HuH-7 (cell line): ENCODE results near the gene LAMA5.
"Not testable (repeated sequence)": the region's sequence is repeated elsewhere in the genome, so short reads cannot be mapped to it uniquely, and the experiment has no call there.

Source experiments
- DNase-seq: peaks from one replicate; pipeline ENCODE4 v3.0.0; 2011; ENCODE audit warnings: low spot score

The LAMA5 gene

GRCh38 chr20:62387933-62388635 is 21.0 kb upstream of the LAMA5 start:
- no peak for DNase-seq

GRCh38 chr20:62387219-62387913 is 20.3 kb upstream of the LAMA5 start:
- no peak for DNase-seq

- peak; percentile 98 for DNase-seq
These were observed 19.5 kb upstream of the LAMA5 start, which contains the start of gene RPS21 for GRCh38 chr20:62386383-62387218. Gene RPS21 (plus strand): TSS chr20:62387103. CDS start chr20:62387339, 236 bp downstream.

- peak; percentile 97 for DNase-seq
These were observed 15.4 kb upstream of the LAMA5 start for GRCh38 chr20:62382306-62383198.

- DNase-seq = no peak
These were observed 14.7 kb upstream of the LAMA5 start for GRCh38 chr20:62381842-62382241.

- no peak for DNase-seq
These were observed 14.2 kb upstream of the LAMA5 start for GRCh38 chr20:62381202-62381797.

GRCh38 chr20:62378215-62378614 is 11.1 kb upstream of the LAMA5 start:
- DNase-seq = no peak

GRCh38 chr20:62377615-62378178 is 10.6 kb upstream of the LAMA5 start:
- DNase-seq = no peak

GRCh38 chr20:62377064-62377461 is 10.0 kb upstream of the LAMA5 start:
- DNase-seq = no peak

GRCh38 chr20:62376112-62377063 is 9.3 kb upstream of the LAMA5 start:
- DNase-seq = peak; percentile 86

- no peak for DNase-seq
These were observed 7.4 kb upstream of the LAMA5 start for GRCh38 chr20:62374331-62375152.

GRCh38 chr20:62373631-62374179 is 6.6 kb upstream of the LAMA5 start:
- not testable (repeated sequence) for DNase-seq

GRCh38 chr20:62372042-62372993 is 5.2 kb upstream of the LAMA5 start:
- DNase-seq = no peak

- DNase-seq = no peak
These were observed 4.5 kb upstream of the LAMA5 start for GRCh38 chr20:62371588-62372041.

- no peak for DNase-seq
These were observed 3.9 kb upstream of the LAMA5 start for GRCh38 chr20:62370807-62371587.

GRCh38 chr20:62370115-62370806 is 3.1 kb upstream of the LAMA5 start:
- no peak for DNase-seq
